GM19395 (cell line): ENCODE data around the gene PLXND1.
"Not testable (repeated sequence)": the region's sequence is repeated elsewhere in the genome, so short reads cannot be mapped to it uniquely, and the experiment has no call there.

ENCODE experiments used
- ATAC-seq: cut with Tn5 transposase; IDR thresholded peaks from one replicate; pipeline ENCODE4 v1.9.1; 2021; ENCODE audit warnings: mild to moderate bottlenecking, moderate library complexity; ENCODE audit not compliant: unreplicated experiment

PLXND1 gene

DNA sequence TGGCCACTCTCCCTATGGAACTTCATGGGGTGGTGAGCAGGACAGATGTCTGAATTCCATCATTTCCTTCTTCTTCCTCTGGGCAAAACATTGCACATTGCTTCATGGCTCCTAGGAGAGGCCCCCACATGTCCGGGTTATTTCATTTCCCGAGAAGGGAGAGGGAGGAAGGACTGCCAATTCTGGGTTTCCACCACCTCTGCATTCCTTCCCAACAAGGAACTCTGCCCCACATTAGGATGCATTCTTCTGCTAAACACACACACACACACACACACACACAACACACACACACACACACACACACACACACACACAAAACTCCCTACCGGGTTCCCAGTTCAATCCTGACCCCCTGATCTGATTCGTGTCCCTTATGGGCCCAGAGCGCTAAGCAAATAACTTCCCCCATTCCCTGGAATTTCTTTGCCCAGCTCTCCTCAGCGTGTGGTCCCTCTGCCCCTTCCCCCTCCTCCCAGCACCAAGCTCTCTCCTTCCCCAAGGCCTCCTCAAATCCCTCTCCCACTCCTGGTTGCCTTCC lies 76.2 kb downstream of the PLXND1 start:
- ATAC-seq = no peak

- ATAC-seq = no peak
These were observed 76.9 kb downstream of the PLXND1 start for GRCh38 chr3:129529436-129530210.

GRCh38 chr3:129528589-129529100 lies 77.8 kb downstream of the PLXND1 start, which contains the start of gene RHO:
Gene RHO, plus strand, starts transcription at chr3:129528639. Its CDS starts 95 bp downstream, at chr3:129528734.
- ATAC-seq = no peak

- no peak for ATAC-seq
These were observed 79.2 kb downstream of the PLXND1 start for GRCh38 chr3:129527262-129527661.

DNA sequence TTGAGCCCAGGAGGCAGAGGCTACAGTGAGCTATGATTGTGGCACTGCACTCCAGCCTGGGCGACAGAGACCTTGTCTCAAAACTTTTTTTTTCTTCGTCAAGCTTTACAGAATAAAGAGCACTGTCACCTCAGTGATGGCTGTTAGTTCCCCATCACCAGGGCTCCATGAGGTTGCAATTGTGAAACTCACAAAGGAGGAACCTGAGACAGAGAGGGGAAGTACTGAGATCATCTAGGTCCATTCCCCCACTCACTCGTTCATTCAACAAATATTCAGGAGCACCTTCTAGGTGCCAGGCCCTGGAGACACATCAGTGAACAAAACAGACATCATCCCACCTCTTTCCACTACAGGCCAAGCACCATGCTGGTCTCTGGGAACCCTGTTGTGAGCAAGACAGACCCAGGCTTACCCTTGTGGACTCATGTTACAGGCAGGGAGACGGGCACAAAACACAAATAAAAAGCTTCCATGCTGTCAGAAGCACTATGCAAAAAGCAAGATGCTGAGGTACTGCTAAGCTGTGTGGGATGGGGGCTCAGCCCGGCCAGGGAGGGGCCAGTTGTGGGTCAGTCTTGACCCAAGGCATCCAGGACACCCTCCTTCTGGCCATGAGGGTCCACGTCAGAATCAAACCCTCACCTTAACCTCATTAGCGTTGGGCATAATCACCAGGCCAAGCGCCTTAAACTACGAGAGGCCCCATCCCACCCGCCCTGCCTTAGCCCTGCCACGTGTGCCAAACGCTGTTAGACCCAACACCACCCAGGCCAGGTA lies 80.2 kb downstream of the PLXND1 start:
- ATAC-seq = peak; percentile 96

DNA sequence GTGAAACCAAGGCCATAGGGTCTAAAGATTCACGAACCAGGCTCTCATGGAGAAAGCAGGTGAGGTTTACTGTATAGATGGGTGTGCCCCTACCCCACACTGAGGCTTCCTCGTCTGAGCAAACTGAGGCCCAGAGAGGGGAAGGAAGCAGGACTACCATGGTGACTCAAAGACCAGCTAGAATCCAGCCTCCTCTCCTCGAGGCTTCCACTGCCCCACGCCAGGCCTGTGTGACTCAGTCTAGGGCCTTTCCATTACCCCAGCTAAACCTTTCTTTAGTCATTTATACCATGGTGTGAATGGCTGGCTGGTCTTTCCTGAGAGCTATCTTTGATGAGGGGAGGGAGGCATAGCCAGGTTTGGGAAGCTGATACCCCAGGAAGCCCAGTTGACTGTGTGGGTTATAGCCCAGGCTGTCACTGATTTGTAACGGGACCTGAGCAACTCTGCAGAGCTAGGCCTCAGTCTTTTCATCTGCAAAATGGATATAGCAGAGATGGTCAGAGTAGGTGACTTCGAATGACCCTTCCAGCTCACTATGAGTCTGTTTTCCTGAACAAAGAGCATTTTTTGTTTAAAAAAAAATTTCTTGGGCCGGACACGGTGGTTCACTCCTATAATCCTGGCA lies 81.0 kb downstream of the PLXND1 start:
- no peak for ATAC-seq

DNA sequence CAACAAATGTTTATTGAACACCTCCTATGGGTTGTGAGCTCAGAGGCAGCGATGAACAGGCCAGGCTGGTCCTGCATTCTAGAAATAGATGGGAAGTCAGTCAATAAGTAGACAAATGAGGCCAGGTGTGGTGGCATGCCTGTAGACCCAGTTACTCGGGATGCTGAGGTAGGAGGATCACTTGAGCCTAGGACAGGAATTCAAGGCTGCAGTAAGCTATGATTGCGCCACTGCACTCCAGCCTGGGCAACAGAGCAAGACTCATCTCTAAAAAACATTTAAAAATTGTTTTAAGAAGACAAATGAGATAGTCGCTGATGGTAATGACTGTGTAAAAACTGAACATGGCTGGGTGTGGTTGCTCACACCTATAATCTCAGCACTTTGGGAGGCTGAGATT lies 82.4 kb downstream of the PLXND1 start:
- no peak for ATAC-seq

DNA sequence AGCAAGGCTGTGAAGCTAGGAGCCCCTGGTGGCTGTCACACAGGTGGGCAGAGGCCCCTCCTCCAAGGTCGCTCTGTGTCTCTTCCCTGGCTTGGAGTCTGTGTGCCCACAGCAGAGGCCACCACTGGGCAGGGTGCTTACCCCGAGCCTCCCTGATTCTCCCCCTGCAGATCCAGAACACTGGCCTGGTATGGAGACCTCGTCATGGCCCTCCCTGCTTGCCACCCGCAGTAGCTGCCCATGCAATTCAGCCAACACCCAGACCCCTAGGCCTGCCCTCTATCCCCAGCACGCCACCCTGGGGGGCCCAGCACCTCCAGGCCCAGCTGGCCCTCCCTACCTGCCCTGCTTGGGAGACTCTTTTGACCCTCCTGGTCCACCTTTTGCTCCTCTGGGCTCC lies 83.5 kb downstream of the PLXND1 start:
- no peak for ATAC-seq

DNA sequence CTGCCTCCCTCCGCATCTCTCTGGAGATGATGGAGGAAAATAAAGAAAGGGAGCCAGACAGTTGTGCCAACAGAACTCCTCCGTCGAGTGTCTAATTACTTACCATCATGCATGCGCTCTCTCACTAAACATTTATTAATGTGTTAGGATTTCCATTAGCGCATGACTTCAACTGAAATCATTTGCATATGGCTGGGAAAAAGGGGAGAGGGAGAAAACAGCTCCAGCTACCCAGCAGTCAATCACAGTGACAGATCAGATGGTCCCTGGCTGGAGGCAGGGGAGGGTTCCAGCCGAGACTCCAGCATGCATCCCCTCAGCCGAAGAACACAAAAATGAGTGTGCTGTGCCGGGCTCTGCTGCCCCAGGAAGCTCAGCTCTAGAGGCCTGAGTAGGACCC lies 84.9 kb downstream of the PLXND1 start:
- ATAC-seq = no peak

GRCh38 chr3:129520960-129521359 lies 85.5 kb downstream of the PLXND1 start:
- ATAC-seq = no peak

DNA sequence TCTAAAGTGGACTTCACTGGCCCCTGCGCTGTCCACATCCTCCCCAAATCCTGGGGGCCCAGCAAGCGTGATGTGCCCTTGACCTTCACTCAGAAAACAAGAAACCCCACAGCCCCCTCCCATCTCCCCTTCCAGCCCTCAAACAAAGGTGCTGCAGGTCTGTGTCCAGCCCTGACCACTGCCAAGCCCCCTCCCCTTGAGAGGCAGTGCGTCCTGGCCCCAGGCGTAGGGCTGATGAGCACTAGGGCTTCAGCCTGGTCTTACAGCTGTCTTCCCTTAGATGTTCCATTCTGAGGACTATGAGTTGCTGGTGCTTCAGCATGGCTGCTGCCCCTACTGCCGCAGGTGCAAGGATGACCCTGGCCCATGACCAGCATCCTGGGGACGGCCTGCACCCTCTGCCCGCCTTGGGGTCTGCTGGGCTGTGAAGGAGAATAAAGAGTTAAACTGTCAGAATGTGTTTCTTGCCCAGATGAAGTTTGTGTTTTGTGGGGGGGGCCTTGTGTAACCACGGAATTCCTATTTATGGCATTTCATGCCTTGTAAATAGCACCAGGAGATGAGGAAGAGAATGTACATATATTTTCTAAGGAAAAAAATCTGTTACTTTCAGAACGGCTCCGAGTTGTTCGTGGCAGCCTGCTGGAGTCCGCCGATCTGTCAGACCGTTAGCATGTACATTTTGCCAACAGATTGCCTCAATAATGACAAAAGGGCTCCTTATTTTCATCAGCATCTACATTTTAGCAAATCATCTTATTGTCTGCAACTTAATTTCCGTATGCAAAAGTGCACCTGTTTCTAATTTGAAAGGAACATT lies 86.4 kb downstream of the PLXND1 start:
- ATAC-seq = no peak

DNA sequence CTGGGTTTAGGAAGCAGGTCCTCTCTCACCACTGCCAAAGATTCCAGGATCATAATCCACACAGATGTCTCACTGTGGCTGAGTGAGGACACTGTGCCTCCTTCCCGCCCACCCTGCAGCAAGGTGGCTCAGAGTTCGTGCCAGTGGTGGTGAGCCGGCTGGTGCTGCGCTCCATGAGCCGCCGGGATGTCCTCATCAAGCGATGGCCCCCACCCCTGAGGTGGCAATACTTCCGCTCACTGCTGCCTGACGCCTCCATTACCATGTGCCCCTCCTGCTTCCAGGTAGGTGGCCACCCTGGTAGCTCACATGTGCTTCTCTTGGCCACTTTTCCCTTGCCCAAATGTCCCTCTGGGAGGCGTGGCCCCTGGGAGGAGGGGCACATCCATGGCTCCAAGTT lies 87.0 kb downstream of the PLXND1 start:
- ATAC-seq = no peak

DNA sequence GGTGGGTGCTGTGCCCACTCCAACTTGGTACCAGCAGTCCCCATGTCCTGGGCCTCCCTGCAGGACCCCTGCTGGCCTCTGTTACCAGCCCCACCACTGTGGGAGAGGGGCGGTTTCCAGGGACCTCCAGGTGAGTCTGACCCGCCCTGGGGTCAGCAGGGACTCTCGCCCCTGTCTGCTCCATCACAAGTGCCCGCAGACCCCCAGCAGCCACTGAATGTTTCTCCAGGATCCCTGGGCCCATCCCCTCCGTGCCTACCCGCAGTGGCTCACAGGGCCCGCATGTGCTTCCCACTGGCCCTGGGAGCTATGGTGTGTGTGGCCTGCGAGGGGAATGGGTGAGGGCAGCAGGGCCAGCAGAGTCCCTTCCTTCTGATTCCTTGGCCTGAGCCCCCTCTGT lies 87.9 kb downstream of the PLXND1 start:
- no peak for ATAC-seq

DNA sequence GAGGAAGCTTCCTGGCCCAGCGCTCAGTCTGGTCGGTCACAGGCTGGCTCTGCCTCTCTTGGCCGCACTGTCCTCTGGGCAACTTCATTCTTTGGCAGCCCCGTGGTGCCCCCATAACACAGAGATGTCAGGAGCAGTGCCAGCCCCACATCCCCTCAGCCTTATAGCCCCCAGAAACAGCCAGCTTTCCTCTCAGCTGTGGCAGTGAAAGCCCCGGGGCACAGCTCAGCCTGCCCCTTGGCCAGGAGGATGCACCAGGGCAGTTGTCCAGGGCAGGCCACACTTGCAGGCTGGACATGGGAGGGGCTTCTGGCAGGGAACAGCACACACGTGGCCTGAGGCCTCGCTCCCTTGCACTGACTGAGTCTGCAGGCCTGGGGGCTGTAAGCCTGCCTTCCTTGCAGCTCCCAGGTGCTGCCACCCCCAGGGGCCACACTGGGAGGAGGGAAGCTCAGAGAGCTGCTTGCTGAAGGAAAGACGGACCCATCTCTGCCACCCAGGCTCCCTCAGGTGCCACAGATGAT lies 88.4 kb downstream of the PLXND1 start:
- no peak for ATAC-seq

GRCh38 chr3:129517516-129517915 lies 89.0 kb downstream of the PLXND1 start:
- ATAC-seq = no peak

DNA sequence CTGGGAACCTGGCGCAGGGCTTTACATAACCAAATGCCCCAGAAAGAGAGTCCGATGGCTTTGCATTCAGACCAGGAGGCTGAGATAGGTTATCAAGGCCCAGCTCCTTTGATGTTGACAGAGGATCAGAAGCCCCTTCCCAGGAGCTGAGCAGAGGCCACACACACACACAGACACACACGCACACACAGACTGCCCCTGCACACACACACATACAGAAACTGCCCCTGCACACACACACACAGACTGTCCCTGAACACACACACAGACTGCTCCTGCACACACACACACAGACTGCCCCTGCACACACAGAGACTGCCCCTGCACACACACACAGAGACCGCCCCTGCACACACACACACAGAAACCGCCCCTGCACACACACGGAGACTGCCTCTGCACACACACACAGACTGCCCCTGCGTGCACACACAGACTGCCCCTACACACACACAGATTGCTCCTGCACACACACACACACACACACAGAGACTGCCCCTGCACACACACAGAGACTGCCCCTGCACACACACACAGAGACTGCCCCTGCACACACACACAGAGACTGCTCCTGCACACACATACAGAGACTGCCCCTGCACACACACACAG lies 90.5 kb downstream of the PLXND1 start:
- ATAC-seq = not testable (repeated sequence)

DNA sequence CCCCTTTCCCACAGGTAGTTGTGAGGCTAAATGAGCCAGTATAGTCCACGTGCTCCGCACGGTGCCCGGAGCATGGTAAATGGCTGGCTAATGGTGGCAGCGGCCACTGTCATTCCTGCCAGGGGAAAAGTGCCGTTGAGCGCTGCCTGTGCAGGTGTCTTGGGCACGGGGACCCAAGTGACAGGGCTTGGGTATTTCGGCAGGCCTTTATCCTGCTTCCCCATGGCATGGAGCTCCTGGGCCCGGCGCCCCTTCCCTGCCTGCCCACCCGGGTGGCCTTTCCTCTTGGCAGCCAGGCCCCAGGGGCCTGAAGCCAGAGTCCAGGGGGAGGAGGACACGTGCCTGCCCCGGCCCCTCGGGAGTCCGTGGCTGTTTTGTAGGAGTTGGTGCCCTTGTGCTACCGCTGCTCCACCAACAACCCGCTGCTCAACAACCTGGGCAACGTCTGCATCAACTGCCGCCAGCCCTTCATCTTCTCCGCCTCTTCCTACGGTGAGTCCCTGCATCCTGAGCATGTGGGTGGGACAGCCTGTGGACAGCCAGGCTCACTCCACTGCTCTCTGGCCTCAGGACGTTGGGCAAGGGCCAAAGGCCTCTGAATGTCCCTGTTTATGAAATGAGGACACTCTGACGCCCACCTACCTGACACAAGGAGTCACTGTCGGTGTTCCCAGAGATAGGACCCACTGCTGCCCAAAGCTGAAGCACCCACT lies 91.2 kb downstream of the PLXND1 start:
- not testable (repeated sequence) for ATAC-seq

DNA sequence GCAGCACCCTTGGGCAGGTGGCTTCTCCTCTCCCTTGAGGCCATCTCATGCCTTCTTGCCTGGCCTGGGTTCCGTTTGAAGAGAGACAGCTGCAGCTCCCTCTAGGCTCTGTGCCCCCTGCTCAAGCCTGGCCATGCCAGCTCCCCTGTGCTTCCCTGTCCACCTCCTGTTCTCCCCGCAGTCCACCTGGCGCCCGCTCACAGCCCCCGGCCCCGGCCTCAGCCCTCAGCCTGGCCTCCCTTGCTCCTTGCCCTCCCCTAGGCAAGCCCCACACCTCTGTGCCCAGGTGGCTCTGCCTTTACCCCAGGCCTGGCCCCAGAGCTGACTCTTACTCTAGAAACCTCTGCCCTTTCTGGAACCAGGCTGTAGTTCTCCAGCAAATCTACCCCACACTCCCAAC lies 91.9 kb downstream of the PLXND1 start:
- ATAC-seq = no peak

GRCh38 chr3:129514110-129514509 lies 92.4 kb downstream of the PLXND1 start:
- no peak for ATAC-seq
